PC-3 (cell line): Measurements from ENCODE around the gene PHC2. TPM values are rescaled to one million over a fixed set of nuclear protein-coding genes. Genes with fewer than 3 reads are reported as not detected.

ENCODE experiments used
- ATAC-seq: fragments of 200-7000 bp; cut with Tn5 transposase; 2 replicates; pipeline ENCODE4 v1.9.1; 2020; ENCODE audit warnings: mild to moderate bottlenecking, moderate library complexity
- BruUV-seq: library from RNA; stranded (reverse); fragments of 400-500 nt; replicated peaks from 2 replicates; lab custom pipeline; 2021; lab: Mats Ljungman, UMichigan
- CTCF ChIA-PET: fragments of 300-600 bp; sonication (Branson Sonifier 250); formaldehyde crosslinking; loops from one replicate; lab custom pipeline; 2022; ENCODE audit warnings: antibody characterized with exemption; lab: Charles Lee
- POLR2A ChIA-PET: fragments of 300-600 bp; sonication (Branson Sonifier 250); formaldehyde crosslinking; loops from one replicate; lab custom pipeline; 2022; ENCODE audit warnings: antibody characterized with exemption; ENCODE audit not compliant: unreplicated experiment; lab: Charles Lee
- DNase-seq: peaks from one replicate; pipeline ENCODE4 v3.0.0-alpha.2; 2015
- H2AFZ ChIP-seq: fragments of 300-600 bp; sonication (generic); 2 replicates; pipeline ENCODE4 v1.6.0; 2016; ENCODE audit warnings: antibody characterized with exemption, low read length
- H3F3A ChIP-seq: fragments of 300-600 bp; sonication (generic); one replicate; pipeline ENCODE4 v1.6.0; 2017; ENCODE audit warnings: antibody characterized with exemption, low read length, control low read depth, mild to moderate bottlenecking; ENCODE audit not compliant: unreplicated experiment
- H3K27ac ChIP-seq: fragments of 300-600 bp; sonication (generic); 2 replicates; pipeline ENCODE4 v1.5.1; 2016; ENCODE audit warnings: mild to moderate bottlenecking, low read length
- H3K27me3 ChIP-seq: fragments of 300-600 bp; sonication (generic); 2 replicates; pipeline ENCODE4 v1.6.1; 2016; ENCODE audit warnings: low read length, mixed read lengths
- H3K36me3 ChIP-seq: fragments of 300-600 bp; sonication (generic); 2 replicates; pipeline ENCODE4 v1.6.1; 2016; ENCODE audit warnings: low read depth, mixed run types, low read length, mixed read lengths
- H3K4me1 ChIP-seq: fragments of 300-600 bp; sonication (generic); 2 replicates; pipeline ENCODE4 v1.5.1; 2016; ENCODE audit warnings: low read length; ENCODE audit not compliant: insufficient read depth
- H3K4me2 ChIP-seq: fragments of 300-600 bp; sonication (generic); 2 replicates; pipeline ENCODE4 v1.6.0; 2016; ENCODE audit warnings: low read length
- H3K4me3 ChIP-seq: fragments of 300-600 bp; sonication (generic); 2 replicates; pipeline ENCODE4 v1.5.1; 2016; ENCODE audit warnings: mild to moderate bottlenecking, low read length, mixed read lengths
- H3K79me2 ChIP-seq: fragments of 300-600 bp; sonication (generic); 2 replicates; pipeline ENCODE4 v1.6.1; 2017; ENCODE audit warnings: low read length, mixed read lengths
- H3K9ac ChIP-seq: fragments of 300-600 bp; sonication (generic); 2 replicates; pipeline ENCODE4 v1.6.0; 2016; ENCODE audit warnings: mild to moderate bottlenecking, low read length
- H3K9me2 ChIP-seq: fragments of 300-600 bp; sonication (generic); replicated peaks from 2 replicates; pipeline ENCODE4 v1.6.1; 2016; ENCODE audit warnings: mixed run types, low read length, mixed read lengths
- H3K9me3 ChIP-seq: fragments of 300-600 bp; sonication (generic); 2 replicates; pipeline ENCODE4 v1.6.1; 2016; ENCODE audit warnings: low read length, mixed read lengths
- H4K20me1 ChIP-seq: fragments of 300-600 bp; sonication (generic); 2 replicates; pipeline ENCODE4 v1.6.1; 2016; ENCODE audit warnings: low read length, mixed read lengths
- CTCF ChIP-seq: fragments of 300-600 bp; sonication (generic); conservative IDR thresholded peaks from 2 replicates; pipeline ENCODE4 v1.5.1; 2017; ENCODE audit warnings: antibody characterized with exemption, low read depth, mild to moderate bottlenecking, low read length
- EZH2 ChIP-seq: fragments of 300-600 bp; sonication (generic); IDR thresholded peaks from one replicate; pipeline ENCODE4 v1.6.1; 2017; ENCODE audit warnings: antibody characterized with exemption, mild to moderate bottlenecking, low read length; ENCODE audit not compliant: unreplicated experiment
- EZH2phosphoT487 ChIP-seq: fragments of 300-600 bp; sonication (generic); IDR thresholded peaks from 2 replicates; pipeline ENCODE4 v1.6.1; 2018; ENCODE audit warnings: mild to moderate bottlenecking, antibody characterized with exemption, low read length, borderline replicate concordance
- intact Hi-C: fragments of 100-400 bp; cut with micrococcal nuclease; formaldehyde crosslinking; loops from 2 replicates; pipeline ENCODE4 v1.9.0; 2023
- total RNA-seq: library from RNA; depleted of rRNA; stranded (reverse); fragments of >200 nt; gene quantifications from 2 replicates; pipeline ENCODE4 v1.2.3, GENCODE V29; 2014

PHC2 gene
- total RNA-seq, 1 experiment from 2014 or later = 134 TPM

- Histone ChIP-seq H3K36me3 (peaks cover 92% of the 10 kb centered on the region), H3K4me1 (peaks cover 17% of the 10 kb centered on the region), H3F3A (peaks cover 4% of the 10 kb centered on the region), H2AFZ (no peak overlapping the region), H3K79me2 (peaks cover 43% of the 10 kb centered on the region), H3K27me3 (no peaks in the 10 kb centered on the region), H3K4me2 (no peak overlapping the region), H3K9me3 (no peaks in the 10 kb centered on the region), H3K4me3 (no peak overlapping the region), H3K9me2 (no peaks in the 10 kb centered on the region), H3K9ac (no peak overlapping the region), H4K20me1 (peaks cover 46% of the 10 kb centered on the region), H3K27ac (no peak overlapping the region)
- intact Hi-C loops = no loop called here
- POLR2A ChIA-PET = no interaction called here
- CTCF ChIA-PET = no interaction called here
- DNase-seq (no peak), ATAC-seq (no peak)
- no peak for TF ChIP-seq EZH2phosphoT487
- TF ChIP-seq EZH2 = no peak
- TF ChIP-seq CTCF = no peak
- no TSS peak for BruUV-seq
Observed at GRCh38 chr1:33330906-33331305, 100.0 kb downstream of the PHC2 start.

- intact Hi-C loops = no loop called here
- CTCF ChIA-PET = no interaction called here
- no peak overlapping the region for H3K4me3 ChIP-seq
- no peaks in the 10 kb centered on the region for H3K27me3 ChIP-seq
- BruUV-seq = no TSS peak
- no peak overlapping the region for H3K27ac ChIP-seq
- no peak for ATAC-seq
- TF ChIP-seq EZH2phosphoT487 (no peak), EZH2 (no peak), CTCF (no peak)
- no peaks in the 10 kb centered on the region for H3K9me3 ChIP-seq
- H3K9me2 ChIP-seq = no peaks in the 10 kb centered on the region
- H3F3A ChIP-seq = peaks cover 4% of the 10 kb centered on the region
- no peak overlapping the region for H3K4me2 ChIP-seq
- H2AFZ ChIP-seq = no peak overlapping the region
- peaks cover 17% of the 10 kb centered on the region for H3K4me1 ChIP-seq
- H3K9ac ChIP-seq = no peak overlapping the region
- DNase-seq = no peak
- peaks cover 96% of the 10 kb centered on the region for H3K36me3 ChIP-seq
- H4K20me1 ChIP-seq = peaks cover 44% of the 10 kb centered on the region
- peaks cover 40% of the 10 kb centered on the region for H3K79me2 ChIP-seq
- POLR2A ChIA-PET = no interaction called here
Observed at GRCh38 chr1:33330361-33330890, 100.5 kb downstream of the PHC2 start.

GRCh38 chr1:33329600-33330305 lies 101.1 kb downstream of the PHC2 start:
- H3K4me3 ChIP-seq = no peak overlapping the region
- H3K4me1 ChIP-seq = peaks cover 17% of the 10 kb centered on the region
- no peaks in the 10 kb centered on the region for H3K27me3 ChIP-seq
- ChIA-PET POLR2A (no interaction called here), CTCF (no interaction called here)
- H3K79me2 ChIP-seq = peaks cover 33% of the 10 kb centered on the region
- H2AFZ ChIP-seq = no peak overlapping the region
- no TSS peak for BruUV-seq
- intact Hi-C loops = no loop called here
- H3K9me2 ChIP-seq = no peaks in the 10 kb centered on the region
- no peak for TF ChIP-seq EZH2
- TF ChIP-seq EZH2phosphoT487 = no peak
- TF ChIP-seq CTCF = no peak
- DNase-seq (no peak), ATAC-seq (no peak)
- H3K9ac ChIP-seq = no peak overlapping the region
- H3K36me3 ChIP-seq = peaks cover 96% of the 10 kb centered on the region
- H3K27ac ChIP-seq = no peak overlapping the region
- no peaks in the 10 kb centered on the region for H3K9me3 ChIP-seq
- peaks cover 38% of the 10 kb centered on the region for H4K20me1 ChIP-seq
- peaks cover 4% of the 10 kb centered on the region for H3F3A ChIP-seq
- no peak overlapping the region for H3K4me2 ChIP-seq
